SU-DHL-6 (cell line): ENCODE data around the gene SNX11.
"Not testable (repeated sequence)": the region's sequence is repeated elsewhere in the genome, so short reads cannot be mapped to it uniquely, and the experiment has no call there.

Source experiments
- H2AFZ ChIP-seq: fragments of 200-600 bp; sonication (generic); 2 replicates; pipeline ENCODE4 v1.6.1; 2014; ENCODE audit warnings: low read depth, mild to moderate bottlenecking, moderate library complexity, mixed read lengths, antibody characterized with exemption, low read length; ENCODE audit not compliant: severe bottlenecking
- H3F3A ChIP-seq: fragments of 200-600 bp; shearing (Covaris generic); 2 replicates; pipeline ENCODE4 v1.6.0; 2016; ENCODE audit warnings: antibody characterized with exemption, mild to moderate bottlenecking; ENCODE audit not compliant: insufficient read depth
- H3K27ac ChIP-seq: fragments of 200-600 bp; sonication (generic); 2 replicates; pipeline ENCODE4 v1.5.1; 2016; ENCODE audit warnings: low read depth, mild to moderate bottlenecking, low read length, moderate library complexity, mixed read lengths
- H3K27me3 ChIP-seq: fragments of 200-600 bp; sonication (generic), shearing (Covaris generic); 2 replicates; pipeline ENCODE4 v1.6.0; 2014; ENCODE audit warnings: mild to moderate bottlenecking, low read length
- H3K36me3 ChIP-seq: fragments of 200-600 bp; sonication (generic); 2 replicates; pipeline ENCODE4 v1.6.1; 2014; ENCODE audit warnings: mild to moderate bottlenecking, low read length, mixed read lengths
- H3K4me2 ChIP-seq: fragments of 300-600, 200-600 bp; shearing (Covaris generic), sonication (generic); 2 replicates; pipeline ENCODE4 v1.6.0; 2014; ENCODE audit warnings: low read length, low read depth, mild to moderate bottlenecking; ENCODE audit not compliant: poor library complexity, severe bottlenecking
- H3K4me3 ChIP-seq: fragments of 200-600 bp; sonication (generic); 2 replicates; pipeline ENCODE4 v1.5.1; 2014; ENCODE audit warnings: antibody characterized with exemption, low read length, mild to moderate bottlenecking, mixed read lengths; ENCODE audit not compliant: insufficient read depth, poor library complexity, severe bottlenecking
- H3K79me2 ChIP-seq: fragments of 200-600 bp; sonication (generic); 2 replicates; pipeline ENCODE4 v1.6.1; 2014; ENCODE audit warnings: mild to moderate bottlenecking, low read length, moderate library complexity; ENCODE audit not compliant: insufficient read depth
- H3K9ac ChIP-seq: fragments of 200-600 bp; sonication (generic); 2 replicates; pipeline ENCODE4 v1.7.0; 2014; ENCODE audit warnings: mild to moderate bottlenecking, low read length
- H3K9me2 ChIP-seq: fragments of 200-600 bp; sonication (generic); replicated peaks from 2 replicates; pipeline ENCODE4 v1.6.1; 2014; ENCODE audit warnings: low read length; ENCODE audit not compliant: insufficient read depth
- H3K9me3 ChIP-seq: fragments of 200-600 bp; sonication (generic); 2 replicates; pipeline ENCODE4 v1.6.1; 2014; ENCODE audit warnings: low read length, mixed read lengths; ENCODE audit not compliant: insufficient read depth
- H4K20me1 ChIP-seq: fragments of 200-600 bp; sonication (generic); 2 replicates; pipeline ENCODE4 v1.6.1; 2014; ENCODE audit warnings: low read depth, mild to moderate bottlenecking, antibody characterized with exemption, low read length, moderate library complexity, mixed read lengths
- EZH2phosphoT487 ChIP-seq: fragments of 200-600 bp; sonication (generic), shearing (Covaris generic); conservative IDR thresholded peaks from 2 replicates; pipeline ENCODE4 v1.6.1; 2018; ENCODE audit warnings: mild to moderate bottlenecking, antibody characterized with exemption, low read length, moderate library complexity, mixed read lengths
- TF ChIP-seq, protein P1 (sequence below): fragments of 200-600 bp; sonication (generic); IDR thresholded peaks from one replicate; pipeline ENCODE4 v1.5.1; 2017; ENCODE audit warnings: antibody characterized with exemption, mild to moderate bottlenecking, low read length, moderate library complexity; ENCODE audit not compliant: insufficient read depth, poor library complexity, severe bottlenecking

Gene SNX11

GRCh38 chr17:48066192-48066591 lies 41.4 kb upstream of the SNX11 start:
- TF ChIP-seq, protein P1, sequence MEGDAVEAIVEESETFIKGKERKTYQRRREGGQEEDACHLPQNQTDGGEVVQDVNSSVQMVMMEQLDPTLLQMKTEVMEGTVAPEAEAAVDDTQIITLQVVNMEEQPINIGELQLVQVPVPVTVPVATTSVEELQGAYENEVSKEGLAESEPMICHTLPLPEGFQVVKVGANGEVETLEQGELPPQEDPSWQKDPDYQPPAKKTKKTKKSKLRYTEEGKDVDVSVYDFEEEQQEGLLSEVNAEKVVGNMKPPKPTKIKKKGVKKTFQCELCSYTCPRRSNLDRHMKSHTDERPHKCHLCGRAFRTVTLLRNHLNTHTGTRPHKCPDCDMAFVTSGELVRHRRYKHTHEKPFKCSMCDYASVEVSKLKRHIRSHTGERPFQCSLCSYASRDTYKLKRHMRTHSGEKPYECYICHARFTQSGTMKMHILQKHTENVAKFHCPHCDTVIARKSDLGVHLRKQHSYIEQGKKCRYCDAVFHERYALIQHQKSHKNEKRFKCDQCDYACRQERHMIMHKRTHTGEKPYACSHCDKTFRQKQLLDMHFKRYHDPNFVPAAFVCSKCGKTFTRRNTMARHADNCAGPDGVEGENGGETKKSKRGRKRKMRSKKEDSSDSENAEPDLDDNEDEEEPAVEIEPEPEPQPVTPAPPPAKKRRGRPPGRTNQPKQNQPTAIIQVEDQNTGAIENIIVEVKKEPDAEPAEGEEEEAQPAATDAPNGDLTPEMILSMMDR: no peak
- TF ChIP-seq EZH2phosphoT487: no peak
- Histone ChIP-seq H3K27me3 (no peaks in the 10 kb centered on the region), H3K9ac (no peak overlapping the region), H3F3A (peaks cover 10% of the 10 kb centered on the region; the same call in 1 of the 2 replicates), H3K27ac (no peak overlapping the region), H3K4me3 (no peak overlapping the region), H3K4me2 (no peak overlapping the region), H2AFZ (no peak overlapping the region), H3K79me2 (no peaks in the 10 kb centered on the region), H3K9me2 (no peaks in the 10 kb centered on the region), H4K20me1 (no peaks in the 10 kb centered on the region), H3K36me3 (peaks cover 9% of the 10 kb centered on the region), H3K9me3 (no peaks in the 10 kb centered on the region)

GRCh38 chr17:48066656-48067055 lies 40.9 kb upstream of the SNX11 start:
- peaks cover 9% of the 10 kb centered on the region for H3K36me3 ChIP-seq

GRCh38 chr17:48067245-48067644 lies 40.3 kb upstream of the SNX11 start:
- no peak overlapping the region for H3K9ac ChIP-seq
- TF ChIP-seq EZH2phosphoT487: no peak
- TF ChIP-seq, protein P1: no peak
- no peak overlapping the region for H3K4me2 ChIP-seq
- H2AFZ ChIP-seq: no peak overlapping the region
- H3K36me3 ChIP-seq: peaks cover 9% of the 10 kb centered on the region
- H3K9me2 ChIP-seq: no peaks in the 10 kb centered on the region
- H3K79me2 ChIP-seq: no peaks in the 10 kb centered on the region
- H3K27ac ChIP-seq: no peak overlapping the region
- H4K20me1 ChIP-seq: no peaks in the 10 kb centered on the region
- H3K27me3 ChIP-seq: no peaks in the 10 kb centered on the region
- peaks cover 10% of the 10 kb centered on the region; the same call in 1 of the 2 replicates for H3F3A ChIP-seq
- no peak overlapping the region for H3K4me3 ChIP-seq
- H3K9me3 ChIP-seq: no peaks in the 10 kb centered on the region

More at GRCh38 chr17:48066656-48067055, 40.9 kb upstream of the SNX11 start:
- TF ChIP-seq, protein P1: no peak
- no peak for TF ChIP-seq EZH2phosphoT487
- no peak overlapping the region for H3K4me3 ChIP-seq
- no peaks in the 10 kb centered on the region for H4K20me1 ChIP-seq
- H3K4me2 ChIP-seq: no peak overlapping the region
- peaks cover 10% of the 10 kb centered on the region; the same call in 1 of the 2 replicates for H3F3A ChIP-seq
- no peaks in the 10 kb centered on the region for H3K9me3 ChIP-seq
- H3K27me3 ChIP-seq: no peaks in the 10 kb centered on the region
- H3K9me2 ChIP-seq: no peaks in the 10 kb centered on the region
- H3K79me2 ChIP-seq: no peaks in the 10 kb centered on the region
- H3K27ac ChIP-seq: no peak overlapping the region
- H2AFZ ChIP-seq: no peak overlapping the region
- H3K9ac ChIP-seq: no peak overlapping the region

DNA sequence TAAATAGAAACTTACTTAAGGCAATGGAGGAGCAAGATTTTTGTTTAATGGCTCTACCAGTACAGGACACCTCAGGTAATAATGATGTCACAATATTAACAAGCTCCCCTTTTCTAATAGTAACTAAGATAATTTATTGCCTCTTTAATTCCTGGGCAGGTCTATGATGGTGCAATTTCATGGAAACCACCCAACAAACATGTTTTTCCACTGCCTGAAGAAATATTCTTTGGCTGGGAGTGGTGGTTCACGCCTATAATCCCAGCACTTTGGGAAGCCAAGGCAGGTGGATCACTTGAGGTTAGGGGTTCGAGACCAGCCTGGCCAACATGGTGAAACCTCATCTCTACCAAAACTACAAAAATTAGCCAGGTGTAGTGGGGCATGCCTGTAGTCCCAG lies 39.8 kb upstream of the SNX11 start:
- H3K9me3 ChIP-seq, H3K27ac ChIP-seq, H4K20me1 ChIP-seq, H3K36me3 ChIP-seq, H3K79me2 ChIP-seq, H3K4me2 ChIP-seq, H3F3A ChIP-seq, H3K9ac ChIP-seq, H2AFZ ChIP-seq, H3K27me3 ChIP-seq, H3K4me3 ChIP-seq, H3K9me2 ChIP-seq: not testable (repeated sequence)
